ENCODE data around the gene VEZT.
"Not testable (repeated sequence)": the region's sequence is repeated elsewhere in the genome, so short reads cannot be mapped to it uniquely, and the experiment has no call there.

VEZT gene

DNA sequence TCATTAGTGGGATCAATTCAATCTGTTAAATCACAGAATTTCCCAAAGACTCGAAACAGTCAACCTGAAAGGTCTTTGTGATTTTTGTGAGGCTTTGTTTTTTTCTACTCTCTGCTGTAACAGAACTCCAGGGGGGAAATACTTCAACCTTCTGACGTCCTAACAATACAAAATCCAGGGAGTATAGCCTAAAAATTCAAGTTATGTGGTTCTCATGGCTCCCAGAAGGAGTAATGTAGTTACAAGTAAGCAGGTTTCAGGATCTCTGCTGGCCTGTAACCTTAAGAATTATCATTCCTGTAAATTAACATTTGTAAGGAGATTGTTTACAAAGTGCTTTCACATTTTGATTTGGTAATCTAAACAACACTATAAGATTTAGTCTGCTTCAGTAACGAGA, 39.9 kb downstream of the VEZT start:
- DNase-seq (ENCODE audit: low read depth), result no peak

DNA sequence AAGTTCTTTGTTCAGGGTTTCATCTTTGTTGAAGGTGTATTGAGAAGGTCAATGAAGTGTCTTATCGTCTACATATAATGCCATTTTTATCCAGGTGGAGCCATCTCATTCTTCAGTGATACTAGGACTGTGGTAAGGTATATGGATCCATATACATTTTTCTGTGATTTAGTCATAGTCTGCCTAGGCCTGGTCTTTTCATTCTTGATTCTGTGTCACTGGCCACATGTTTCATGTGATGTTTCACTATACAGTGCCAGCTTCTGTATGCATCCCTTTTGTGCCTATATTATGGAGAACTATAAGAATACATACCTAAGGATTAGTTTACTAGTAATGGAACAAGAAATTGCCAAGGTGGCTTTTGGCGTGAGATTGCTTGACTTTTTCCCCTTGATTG, 40.5 kb downstream of the VEZT start:
- DNase-seq (ENCODE audit: low read depth), result no peak

DNA sequence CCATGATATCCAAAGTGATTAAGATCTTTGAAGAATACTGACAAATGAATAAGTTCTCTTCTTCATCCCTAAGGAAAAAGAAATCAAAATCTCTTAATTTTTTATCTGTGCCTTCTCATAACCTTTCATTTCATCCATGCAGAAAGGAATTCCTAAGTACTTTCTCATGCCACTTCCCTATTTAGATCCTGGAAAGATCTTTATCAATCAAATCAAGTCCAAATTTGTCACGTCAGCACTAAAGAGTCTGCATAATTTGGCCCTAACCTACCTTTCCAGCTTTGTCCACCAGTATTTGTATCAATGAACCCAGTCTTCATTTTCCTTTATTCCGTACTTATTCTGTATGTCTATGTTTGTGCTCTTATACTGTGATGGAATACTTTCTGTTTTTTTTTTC, 41.2 kb downstream of the VEZT start:
- DNase-seq (ENCODE audit: low read depth), result no peak

DNA sequence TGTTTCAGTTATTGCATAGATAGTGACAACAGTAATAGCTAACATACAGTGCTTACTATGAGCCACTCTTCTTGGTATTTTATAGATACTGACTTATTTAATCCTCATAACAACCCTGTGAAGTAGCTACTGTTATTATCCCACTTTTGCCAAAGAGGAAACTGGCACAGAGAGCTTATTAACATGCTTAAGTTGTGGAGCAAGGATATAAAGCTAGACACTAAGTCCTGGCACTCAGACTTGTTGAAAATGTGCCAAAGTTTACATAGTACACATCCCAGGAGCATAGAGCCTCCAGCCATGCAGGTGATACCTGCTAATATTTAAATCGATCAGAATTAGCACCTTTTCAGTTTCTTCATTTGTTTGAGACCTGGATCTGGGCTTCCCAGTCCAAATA, 41.8 kb downstream of the VEZT start:
- DNase-seq (ENCODE audit: low read depth), result no peak

DNA sequence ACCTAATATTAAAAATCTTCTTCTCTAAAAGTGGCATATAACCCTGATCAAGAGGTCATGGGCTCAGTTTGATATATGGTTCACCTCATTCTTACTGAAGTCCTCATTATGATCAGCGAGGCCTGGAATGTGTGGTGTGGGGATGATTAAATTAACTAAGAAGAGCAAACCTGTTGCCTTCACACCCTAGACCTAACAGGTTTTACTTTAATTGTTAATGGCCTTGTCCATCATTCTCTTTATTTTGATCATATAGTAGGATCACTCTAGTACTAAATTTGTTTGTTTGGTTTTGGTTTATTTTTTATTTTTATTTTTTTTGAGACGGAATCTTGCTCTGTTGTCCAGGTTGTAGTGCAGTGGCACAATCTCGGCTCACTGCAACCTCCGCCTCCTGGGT, 43.5 kb downstream of the VEZT start:
- no peak for DNase-seq (ENCODE audit: low read depth)

DNA sequence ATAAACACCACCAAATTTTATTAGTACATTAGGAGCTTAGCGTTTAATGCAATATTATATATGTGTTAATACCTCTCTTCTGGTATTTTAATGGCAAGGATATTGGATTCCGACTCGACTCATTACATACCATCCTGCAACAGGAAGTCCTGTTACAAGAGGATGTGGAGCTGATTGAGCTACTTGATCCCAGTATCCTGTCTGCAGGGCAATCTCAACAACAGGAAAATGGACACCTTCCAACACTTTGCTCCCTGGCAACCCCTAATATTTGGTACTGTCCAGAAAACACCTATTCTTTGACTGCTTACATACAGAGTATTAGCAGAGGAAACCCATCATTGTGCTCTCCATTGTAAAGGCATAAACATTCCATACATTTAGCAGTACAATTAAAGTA, 45.2 kb downstream of the VEZT start:
- no peak for DNase-seq (ENCODE audit: low read depth)

DNA sequence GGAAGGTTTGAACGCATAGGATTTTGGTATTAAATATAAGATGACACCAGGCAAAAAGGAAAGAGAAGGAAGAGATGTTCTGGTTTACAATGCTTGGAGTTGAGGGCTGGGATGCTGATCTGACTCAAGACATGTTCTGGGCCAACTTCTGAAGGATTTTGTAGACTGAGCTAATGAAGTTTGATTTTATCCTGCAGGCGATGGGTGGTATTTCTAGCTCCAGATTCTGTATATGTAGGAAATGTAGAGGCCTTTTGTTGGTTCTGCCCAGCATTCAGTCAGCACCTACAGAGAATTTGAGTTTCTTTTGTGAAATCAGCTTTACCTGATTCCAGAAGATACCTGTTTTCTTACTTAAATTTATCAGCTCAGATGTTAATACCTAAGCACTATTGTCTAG, 48.2 kb downstream of the VEZT start:
- DNase-seq (ENCODE audit: low read depth), result no peak

DNA sequence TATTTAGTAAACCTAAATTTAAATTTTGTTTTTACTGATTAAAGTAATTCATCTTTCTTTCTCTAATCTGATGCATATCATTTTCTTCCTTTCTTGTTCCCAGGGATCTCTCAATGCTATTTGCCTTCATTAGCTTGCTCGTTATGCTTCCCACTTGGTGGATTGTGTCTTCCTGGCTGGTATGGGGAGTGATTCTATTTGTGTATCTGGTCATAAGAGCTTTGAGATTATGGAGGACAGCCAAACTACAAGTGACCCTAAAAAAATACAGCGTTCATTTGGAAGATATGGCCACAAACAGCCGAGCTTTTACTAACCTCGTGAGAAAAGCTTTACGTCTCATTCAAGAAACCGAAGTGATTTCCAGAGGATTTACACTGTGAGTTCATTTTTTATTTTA, 48.6 kb downstream of the VEZT start:
- DNase-seq (ENCODE audit: low read depth), result no peak

DNA sequence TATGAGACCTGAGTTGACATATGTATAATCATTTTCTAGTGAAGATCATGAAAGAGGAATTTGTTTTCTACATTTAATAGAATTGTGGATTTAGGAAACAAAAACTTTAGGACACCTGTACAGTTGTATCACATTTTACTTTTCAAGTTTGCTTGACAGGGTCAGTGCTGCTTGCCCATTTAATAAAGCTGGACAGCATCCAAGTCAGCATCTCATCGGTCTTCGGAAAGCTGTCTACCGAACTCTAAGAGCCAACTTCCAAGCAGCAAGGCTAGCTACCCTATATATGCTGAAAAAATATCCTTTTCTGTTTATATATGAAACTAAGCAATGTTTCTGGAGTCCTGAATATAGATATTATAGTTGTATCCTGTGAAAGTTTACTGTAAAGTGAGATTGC, 52.3 kb downstream of the VEZT start:
- no peak for DNase-seq (ENCODE audit: low read depth)

DNA sequence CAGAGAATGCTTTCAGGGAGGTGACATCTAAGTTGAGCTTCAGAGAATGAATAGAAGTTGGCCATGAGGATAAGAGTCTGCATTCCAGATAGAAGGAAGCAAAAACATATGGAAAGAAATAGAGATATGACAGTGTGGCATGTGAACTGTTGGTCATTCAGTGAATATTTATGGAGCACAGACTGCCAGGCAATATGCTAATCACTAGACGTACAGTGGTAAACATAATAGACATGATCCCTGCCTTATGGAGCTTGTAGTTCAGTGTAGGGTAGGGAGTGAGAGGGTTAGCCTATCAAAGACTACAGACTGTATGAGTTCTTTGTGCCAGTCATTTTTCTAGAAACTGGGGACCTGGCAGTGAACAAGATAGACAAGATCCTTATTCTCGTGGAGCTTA, 53.9 kb downstream of the VEZT start:
- no peak for DNase-seq (ENCODE audit: low read depth)

DNA sequence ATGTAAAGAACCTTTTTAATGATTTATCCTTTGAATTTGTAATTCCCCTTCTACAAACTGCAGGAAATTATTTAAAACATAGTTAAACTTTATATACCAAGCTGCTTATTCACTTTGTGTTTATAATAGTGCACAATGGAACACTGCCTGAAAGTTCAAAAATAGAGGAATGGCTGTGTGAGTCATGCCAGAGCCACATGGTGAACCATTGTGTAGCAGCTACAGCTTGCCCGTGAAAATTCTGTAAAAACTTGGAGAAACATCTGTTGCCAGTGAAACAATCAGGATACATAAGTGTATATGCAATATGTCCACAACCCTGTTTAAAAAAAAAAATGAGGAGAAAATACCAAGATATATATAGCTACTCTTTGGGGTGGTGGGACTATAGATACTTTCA, 59.5 kb downstream of the VEZT start:
- no peak for DNase-seq (ENCODE audit: low read depth)

DNA sequence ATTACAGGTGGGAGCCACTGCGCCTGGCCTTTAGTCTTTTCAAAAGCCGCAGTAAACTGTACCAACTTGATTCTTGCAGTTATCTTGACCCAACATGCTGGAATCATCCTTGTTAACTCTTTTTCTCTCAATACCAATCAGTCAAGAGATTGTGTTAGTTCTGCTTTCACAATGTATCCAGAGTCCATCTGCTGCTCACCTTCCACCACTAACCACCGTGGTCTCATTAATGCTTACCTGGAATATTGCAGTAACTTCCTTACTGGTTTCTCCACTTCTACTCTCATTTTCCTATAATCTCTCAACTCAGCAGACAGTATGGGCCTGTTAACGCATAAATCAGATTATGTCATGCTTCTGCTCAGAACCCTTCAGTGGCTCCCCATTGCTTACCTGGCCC, 62.2 kb downstream of the VEZT start:
- DNase-seq (ENCODE audit: low read depth), result no peak

DNA sequence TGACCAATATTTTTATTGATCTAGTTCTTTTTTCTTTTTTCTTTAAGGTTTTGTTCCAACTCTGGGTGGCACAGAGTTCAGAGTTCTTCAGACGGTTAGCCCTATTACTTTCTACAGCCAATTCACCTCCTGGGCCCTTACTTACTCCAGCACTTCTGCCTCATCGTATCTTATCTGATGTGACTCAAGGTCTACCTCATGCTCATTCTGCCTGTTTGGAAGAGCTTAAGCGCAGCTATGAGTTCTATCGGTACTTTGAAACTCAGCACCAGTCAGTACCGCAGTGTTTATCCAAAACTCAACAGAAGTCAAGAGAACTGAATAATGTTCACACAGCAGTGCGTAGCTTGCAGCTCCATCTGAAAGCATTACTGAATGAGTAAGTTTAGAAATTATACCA, 64.7 kb downstream of the VEZT start:
- no peak for DNase-seq (ENCODE audit: low read depth)

DNA sequence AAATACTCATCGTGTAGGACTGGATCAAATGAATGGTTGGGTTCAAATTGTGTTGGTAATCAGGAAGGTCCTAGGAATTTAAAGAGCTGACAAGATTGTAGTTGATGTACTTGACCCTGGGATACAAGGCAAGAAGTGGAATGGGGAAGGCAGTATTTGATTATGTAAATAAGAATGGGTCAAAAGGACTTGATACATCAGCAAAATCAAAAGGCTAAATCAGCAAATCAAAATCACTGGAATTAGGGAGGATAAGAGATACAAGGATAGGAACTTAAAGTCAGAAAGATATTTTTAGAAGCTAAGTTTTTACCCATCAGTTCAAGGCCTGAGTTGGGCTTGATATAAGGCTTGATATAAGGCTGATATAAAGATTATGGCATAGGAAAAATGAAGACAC, 65.8 kb downstream of the VEZT start:
- no peak for DNase-seq (ENCODE audit: low read depth)

DNA sequence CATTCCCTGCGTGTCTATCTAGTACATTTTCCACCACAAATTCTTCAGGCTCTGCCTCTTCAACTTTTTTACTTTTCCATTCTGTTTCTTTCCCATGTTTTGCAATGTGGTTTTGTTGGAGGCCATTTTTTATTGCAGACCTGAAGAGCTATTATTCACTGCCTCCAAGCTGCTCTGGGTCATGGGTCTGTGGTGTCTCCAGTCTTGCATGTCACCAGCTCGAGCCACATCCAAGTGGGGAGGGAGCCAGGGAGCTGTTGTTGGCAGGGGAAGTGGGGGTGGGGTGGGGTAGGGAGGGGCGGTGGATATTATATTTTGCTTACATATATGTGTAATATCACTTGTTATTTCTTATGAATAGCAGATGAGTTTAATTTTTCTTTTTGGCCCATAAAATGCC, 69.1 kb downstream of the VEZT start:
- DNase-seq (ENCODE audit: low read depth), result no peak

DNA sequence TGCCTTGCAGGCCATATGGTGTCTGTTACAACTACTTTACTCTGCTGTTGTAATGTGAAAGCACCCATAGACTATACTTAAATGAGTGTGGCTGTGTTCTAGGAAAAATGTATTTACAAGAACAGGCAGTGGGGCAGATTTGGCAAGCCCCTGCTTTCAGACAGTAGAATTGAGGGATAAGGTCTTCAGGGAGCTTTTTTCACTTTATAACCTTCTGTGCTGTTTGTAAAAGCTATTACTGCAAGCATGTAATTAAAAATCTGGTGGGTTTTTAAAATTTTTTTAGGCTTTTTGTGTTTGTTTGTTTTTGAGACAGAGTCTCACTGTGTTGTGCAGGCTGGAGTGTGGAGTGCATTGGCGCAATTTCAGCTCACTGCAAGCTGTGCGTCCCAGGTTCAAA, 73.9 kb downstream of the VEZT start:
- no peak for DNase-seq (ENCODE audit: low read depth)

DNA sequence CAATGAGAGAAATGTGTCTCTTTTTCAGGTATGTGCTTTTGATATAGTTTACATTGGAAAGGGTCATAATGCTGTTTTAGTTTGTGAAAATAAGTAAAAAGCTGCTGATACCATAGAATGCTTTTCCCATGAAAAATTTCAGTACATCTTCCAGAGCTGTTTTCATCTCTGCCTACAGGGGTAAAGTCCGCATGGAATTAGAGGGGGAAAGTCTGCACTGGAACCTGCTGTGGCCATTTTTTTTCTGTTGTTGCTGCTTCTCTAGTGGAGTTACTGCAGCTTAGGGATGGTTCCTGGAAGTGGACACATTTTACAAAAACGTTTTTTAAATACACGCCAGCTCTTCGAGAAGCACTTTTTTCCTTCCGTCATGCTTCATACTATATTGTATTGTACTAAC, 81.3 kb downstream of the VEZT start:
- DNase-seq (ENCODE audit: low read depth), result no peak

DNA sequence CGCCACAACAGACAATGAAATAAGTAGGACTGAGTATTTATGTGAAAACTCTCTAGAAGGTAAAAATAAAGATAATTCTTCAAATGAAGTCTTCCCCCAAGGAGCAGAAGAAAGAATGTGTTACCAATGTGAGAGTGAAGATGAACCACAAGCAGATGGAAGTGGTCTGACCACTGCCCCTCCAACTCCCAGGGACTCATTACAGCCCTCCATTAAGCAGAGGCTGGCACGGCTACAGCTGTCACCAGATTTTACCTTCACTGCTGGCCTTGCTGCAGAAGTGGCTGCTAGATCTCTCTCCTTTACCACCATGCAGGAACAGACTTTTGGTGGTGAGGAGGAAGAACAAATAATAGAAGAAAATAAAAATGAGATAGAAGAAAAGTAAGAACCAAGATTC, 82.7 kb downstream of the VEZT start:
- DNase-seq (ENCODE audit: low read depth), result no peak

DNA sequence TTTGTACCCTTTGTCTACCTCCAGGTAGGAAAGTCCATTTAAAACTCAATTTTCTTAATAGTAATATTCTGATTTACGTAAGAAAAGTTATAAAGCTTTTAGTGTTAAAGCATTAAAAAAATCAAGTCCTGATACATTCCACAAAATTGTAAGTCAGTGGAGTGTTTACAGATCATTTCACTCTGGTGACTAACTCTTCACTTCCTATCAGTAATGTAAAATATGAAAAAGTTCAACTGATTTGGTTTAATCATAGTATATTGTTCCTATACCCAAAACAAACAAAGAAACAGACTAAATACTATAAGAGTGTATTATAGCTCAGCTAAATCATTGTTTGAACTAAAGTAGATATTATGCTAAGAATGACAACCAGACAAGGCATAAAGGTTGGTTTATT, 85.9 kb downstream of the VEZT start:
- DNase-seq (ENCODE audit: low read depth), result no peak

DNA sequence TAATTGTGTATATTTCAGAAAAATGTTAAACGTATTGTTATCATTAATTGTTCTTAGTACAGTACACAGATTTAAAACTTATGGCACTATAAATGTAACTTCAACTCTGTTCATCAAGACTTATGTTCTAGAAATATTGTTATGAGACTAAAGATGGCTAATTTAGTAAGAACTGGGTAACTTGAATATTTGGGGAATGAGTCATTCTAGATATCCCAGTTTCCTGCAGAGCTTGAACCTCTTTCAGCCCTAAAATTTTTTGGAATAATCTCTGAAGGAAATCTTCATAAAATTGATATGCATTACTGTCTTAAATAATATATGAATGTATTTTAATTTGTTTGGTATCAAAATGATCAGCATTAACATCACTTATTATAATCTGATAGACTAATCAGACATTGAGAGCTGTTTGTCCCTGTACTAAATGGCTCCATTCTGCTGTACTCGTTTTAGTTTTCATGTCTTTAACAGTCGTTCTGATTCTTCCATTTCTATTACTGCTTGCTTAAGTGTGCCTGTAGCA, 87.1 kb downstream of the VEZT start:
- DNase-seq (ENCODE audit: low read depth), result no peak

DNA sequence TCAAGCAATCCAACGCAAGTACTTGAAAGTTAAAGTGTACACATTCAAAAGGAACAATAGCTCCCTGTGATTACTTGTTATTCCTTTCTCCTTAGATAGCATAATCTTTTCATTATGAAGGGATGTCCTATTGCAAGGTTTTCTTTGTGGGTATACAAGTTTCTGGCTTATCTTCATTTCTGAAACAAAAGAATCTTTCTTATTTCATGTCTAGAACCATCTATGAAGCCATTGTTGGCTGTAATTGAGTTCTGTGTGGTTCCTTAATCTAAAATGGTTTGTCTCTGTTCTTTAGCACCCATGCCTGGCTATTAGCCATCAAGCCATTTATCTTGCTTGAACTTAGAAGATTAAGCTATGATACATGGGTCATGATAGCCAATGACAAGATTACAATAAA, 95.0 kb downstream of the VEZT start:
- DNase-seq (ENCODE audit: low read depth), result no peak

DNA sequence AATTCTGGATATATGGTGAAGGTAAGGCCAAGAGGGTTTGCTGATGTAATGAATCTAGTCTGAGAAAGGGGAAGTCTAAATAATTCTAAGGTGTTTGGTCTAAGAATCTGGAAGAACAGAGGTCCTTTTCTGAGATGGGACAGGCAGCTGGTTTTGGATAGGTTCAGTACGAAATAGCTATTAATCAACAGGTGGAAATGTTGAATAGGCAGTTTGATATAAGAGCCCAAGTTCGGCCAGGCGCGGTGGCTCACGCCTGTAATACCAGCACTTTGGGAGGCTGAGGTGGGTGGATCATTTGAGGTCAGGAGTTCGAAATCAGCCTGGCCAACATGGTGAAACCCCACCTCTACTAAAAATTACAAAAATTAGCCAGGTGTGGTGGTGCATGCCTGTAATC, 97.1 kb downstream of the VEZT start:
- DNase-seq (ENCODE audit: low read depth), result not testable (repeated sequence)

DNA sequence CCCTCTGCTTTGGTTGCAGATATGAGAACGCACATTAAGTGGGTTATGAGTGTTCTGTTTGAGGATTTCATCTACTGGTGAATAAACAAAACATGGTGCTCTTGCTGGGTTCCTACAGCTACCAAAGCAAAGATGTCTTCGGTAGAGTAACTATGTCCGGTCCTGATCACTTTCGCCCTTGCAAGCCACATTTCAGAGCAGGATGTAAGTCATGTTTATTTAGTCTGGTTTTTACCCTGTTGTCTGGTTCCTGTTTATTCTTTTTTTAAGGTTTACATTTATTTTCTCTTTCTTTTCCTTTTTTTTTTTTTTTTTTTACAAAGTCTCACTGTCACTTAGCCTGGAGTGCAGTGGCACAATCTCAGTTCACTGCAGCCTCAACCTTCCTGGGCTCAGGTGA, 99.2 kb downstream of the VEZT start:
- no peak for DNase-seq (ENCODE audit: low read depth)

DNA sequence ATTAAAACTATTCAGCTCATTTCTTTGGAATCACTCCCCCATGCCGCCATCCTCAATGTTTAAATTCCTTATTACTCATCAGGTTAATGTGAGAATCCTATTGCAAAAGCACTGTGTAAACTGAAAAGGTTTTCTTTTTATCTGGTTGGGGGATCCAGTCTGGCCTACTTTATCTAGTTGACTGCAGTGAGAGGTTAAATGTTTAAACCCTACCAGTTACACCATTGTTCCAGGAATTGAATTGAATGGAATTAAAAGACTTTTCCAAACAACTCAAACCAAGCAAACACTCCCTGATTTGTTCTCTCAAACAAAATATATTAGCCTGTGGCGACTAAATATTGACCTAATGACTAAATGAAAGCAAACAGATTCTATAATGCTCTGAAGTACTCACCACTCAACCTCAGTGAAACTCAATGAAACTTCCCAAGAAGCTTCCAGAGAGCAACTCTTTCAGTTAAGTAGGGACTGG, 100.5 kb downstream of the VEZT start:
- no peak for DNase-seq (ENCODE audit: low read depth)

DNA sequence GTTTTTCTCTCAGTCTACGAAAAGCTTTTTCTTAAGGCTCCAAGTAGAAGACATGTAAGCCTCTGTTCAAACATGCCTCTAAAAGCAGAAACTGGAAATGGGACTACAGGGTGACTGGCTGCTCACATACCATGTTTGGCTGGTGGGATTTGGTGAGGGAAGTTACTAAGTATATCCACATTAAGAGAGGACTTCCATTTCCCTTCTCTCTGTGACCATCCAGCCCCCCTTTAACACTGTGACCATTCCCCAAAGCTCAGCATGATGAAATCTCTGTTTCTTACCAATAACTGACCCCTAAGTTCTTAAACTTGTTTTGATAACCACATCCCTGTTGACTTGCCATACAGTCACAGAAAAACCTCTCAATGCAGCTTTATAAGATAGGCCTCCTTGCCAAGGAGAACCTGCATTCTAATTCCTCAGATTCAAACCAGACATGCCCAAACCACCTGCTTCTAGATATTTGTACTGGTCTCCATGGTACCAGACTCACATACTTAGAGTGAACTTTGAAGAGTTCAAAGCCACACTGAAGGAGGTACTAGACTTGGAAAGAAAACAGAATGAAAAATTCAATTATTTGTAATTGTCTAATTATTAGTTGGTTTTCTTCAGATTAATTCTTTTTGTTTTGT, 102.2 kb downstream of the VEZT start:
- no peak for DNase-seq (ENCODE audit: low read depth)

All from stimulated activated CD8-positive, alpha-beta memory T cell treated with anti-CD3 and anti-CD28 coated beads, Interleukin-12 subunit alpha, Interleukin-12 subunit beta, amount 100 ng/mL, for 4 hours (primary cell).